GM23338 (cell line): ENCODE measurements around the gene RBCK1. TPM values are rescaled to one million over a fixed set of nuclear protein-coding genes. Genes with fewer than 3 reads are reported as not detected.

ENCODE experiments used
- ATAC-seq: fragments of 200-7000 bp; cut with Tn5 transposase; 3 replicates; pipeline ENCODE4 v1.9.1; 2020
- DNase-seq: peaks from one replicate; pipeline ENCODE4 v3.0.0-alpha.2; 2015; ENCODE audit warnings: low spot score
- H2AFZ ChIP-seq: fragments of 200-600 bp; sonication (generic); 2 replicates; pipeline ENCODE4 v1.8.0; 2016; ENCODE audit warnings: antibody characterized with exemption, mild to moderate bottlenecking, moderate library complexity
- H3F3A ChIP-seq: fragments of 200-600 bp; sonication (generic); replicated peaks from 2 replicates; pipeline ENCODE4 v1.8.0; 2017; ENCODE audit warnings: antibody characterized with exemption, mixed run types, low read depth
- H3K27ac ChIP-seq: fragments of 200-600 bp; sonication (generic); 2 replicates; pipeline ENCODE4 v1.6.1; 2016; ENCODE audit warnings: low read depth
- H3K27me3 ChIP-seq: fragments of 200-600 bp; sonication (generic); 2 replicates; pipeline ENCODE4 v1.8.0; 2016; ENCODE audit warnings: mild to moderate bottlenecking, mixed run types, moderate library complexity; ENCODE audit not compliant: insufficient read depth
- H3K36me3 ChIP-seq: fragments of 200-600 bp; sonication (generic); 2 replicates; pipeline ENCODE4 v1.8.0; 2016; ENCODE audit warnings: mild to moderate bottlenecking; ENCODE audit not compliant: insufficient read depth
- H3K4me1 ChIP-seq: fragments of 200-600 bp; sonication (generic); 2 replicates; pipeline ENCODE4 v1.8.0; 2016; ENCODE audit warnings: mild to moderate bottlenecking, moderate library complexity; ENCODE audit not compliant: insufficient read depth
- H3K4me2 ChIP-seq: fragments of 200-600 bp; sonication (generic); 2 replicates; pipeline ENCODE4 v1.7.1; 2017; ENCODE audit warnings: mixed run types
- H3K4me3 ChIP-seq: fragments of 200-600 bp; sonication (generic); 2 replicates; pipeline ENCODE4 v1.6.1; 2016; ENCODE audit warnings: mixed run types
- H3K79me2 ChIP-seq: fragments of 200-600 bp; sonication (generic); replicated peaks from 2 replicates; pipeline ENCODE4 v1.8.0; 2017; ENCODE audit warnings: mild to moderate bottlenecking; ENCODE audit not compliant: insufficient read depth
- H3K9me2 ChIP-seq: fragments of 200-600 bp; sonication (generic); 2 replicates; pipeline ENCODE4 v1.8.0; 2017; ENCODE audit not compliant: insufficient read depth
- H4K20me1 ChIP-seq: fragments of 200-600 bp; sonication (generic); replicated peaks from 2 replicates; pipeline ENCODE4 v1.8.0; 2017; ENCODE audit warnings: mild to moderate bottlenecking; ENCODE audit not compliant: insufficient read depth
- H3K27ac Mint-ChIP-seq: 2 replicates; pipeline ENCODE4 v1.8.0; 2020; ENCODE audit warnings: inconsistent platforms, mild to moderate bottlenecking, moderate library complexity, mixed read lengths
- H3K27me3 Mint-ChIP-seq: 3 replicates; pipeline ENCODE4 v1.8.0; 2022; ENCODE audit warnings: low read depth, mild to moderate bottlenecking, moderate library complexity, mixed read lengths, inconsistent platforms; ENCODE audit not compliant: insufficient read depth, poor library complexity
- H3K36me3 Mint-ChIP-seq: 3 replicates; pipeline ENCODE4 v1.8.0; 2021; ENCODE audit warnings: low read depth, mild to moderate bottlenecking, inconsistent platforms, moderate library complexity, mixed read lengths
- H3K4me1 Mint-ChIP-seq: 3 replicates; pipeline ENCODE4 v1.8.0; 2020; ENCODE audit warnings: mild to moderate bottlenecking, inconsistent platforms, mixed read lengths
- H3K4me3 Mint-ChIP-seq: 3 replicates; pipeline ENCODE4 v1.8.0; 2021; ENCODE audit warnings: moderate library complexity, mild to moderate bottlenecking, inconsistent platforms, mixed read lengths
- H3K9me3 Mint-ChIP-seq: 3 replicates; pipeline ENCODE4 v1.8.0; 2020; ENCODE audit warnings: moderate library complexity, mild to moderate bottlenecking, inconsistent platforms, mixed read lengths
- JUNB ChIP-seq: IDR thresholded peaks from one replicate; pipeline ENCODE4 v1.6.1; 2016; ENCODE audit warnings: antibody characterized with exemption; ENCODE audit not compliant: unreplicated experiment
- POLR2AphosphoS5 ChIP-seq: IDR thresholded peaks from 2 replicates; pipeline ENCODE4 v1.6.1; 2016; ENCODE audit warnings: antibody characterized with exemption, low read depth
- STAT1 ChIP-seq: IDR thresholded peaks from one replicate; pipeline ENCODE4 v1.6.1; 2016; ENCODE audit warnings: antibody characterized with exemption; ENCODE audit not compliant: unreplicated experiment
- ZNF114 ChIP-seq: fragments of 250-450 bp; sonication (Bioruptor Pico); IDR thresholded peaks from 2 replicates; pipeline ENCODE4 v1.5.0; 2020; ENCODE audit warnings: mild to moderate bottlenecking, moderate library complexity
- ZNF331 ChIP-seq: fragments of 250-450 bp; sonication (Bioruptor Pico); IDR thresholded peaks from 2 replicates; pipeline ENCODE4 v1.5.0; 2020; ENCODE audit warnings: low read depth, mild to moderate bottlenecking, moderate library complexity
- polyA plus RNA-seq: library from polyadenylated mRNA; unstranded; fragments of >200 nt; fragmentation: Nextera tagmentation; extraction: Ambion mirVana; gene quantifications from 2 replicates; pipeline ENCODE4 v1.2.1, GENCODE V29; 2016
- total RNA-seq: library from RNA; depleted of rRNA; stranded (reverse); fragments of >200 nt; shearing (Covaris generic); gene quantifications from 2 replicates; pipeline ENCODE4 v1.2.3, GENCODE V29; 2014
- TF ChIP-seq, protein P1 (sequence below), 2 experiments: fragments of 200-600 bp in 1 of 2; sonication (generic) in 1 of 2; conservative IDR thresholded peaks; 2 replicates each; pipeline versions ENCODE4 v1.5.1 to v1.6.1; 2016 to 2017; ENCODE audit warnings: antibody characterized with exemption in 2 of 2, low read depth in 2 of 2, mild to moderate bottlenecking in 2 of 2, moderate library complexity in 1 of 2
- TF ChIP-seq, protein P2 (sequence below): IDR thresholded peaks from one replicate; pipeline ENCODE4 v1.6.1; 2018; ENCODE audit warnings: antibody characterized with exemption; ENCODE audit not compliant: unreplicated experiment
- TF ChIP-seq, protein P3 (sequence below): IDR thresholded peaks from 2 replicates; pipeline ENCODE4 v1.6.1; 2016; ENCODE audit warnings: antibody characterized with exemption
- TF ChIP-seq, protein P4 (sequence below): fragments of 250-450 bp; sonication (Bioruptor Pico); IDR thresholded peaks from 2 replicates; pipeline ENCODE4 v1.5.0; 2020; ENCODE audit warnings: mild to moderate bottlenecking, moderate library complexity

Gene RBCK1
- total and polyA plus RNA-seq, 2 experiments from 2014 or later, result 52.6 to 56.8 TPM

DNA sequence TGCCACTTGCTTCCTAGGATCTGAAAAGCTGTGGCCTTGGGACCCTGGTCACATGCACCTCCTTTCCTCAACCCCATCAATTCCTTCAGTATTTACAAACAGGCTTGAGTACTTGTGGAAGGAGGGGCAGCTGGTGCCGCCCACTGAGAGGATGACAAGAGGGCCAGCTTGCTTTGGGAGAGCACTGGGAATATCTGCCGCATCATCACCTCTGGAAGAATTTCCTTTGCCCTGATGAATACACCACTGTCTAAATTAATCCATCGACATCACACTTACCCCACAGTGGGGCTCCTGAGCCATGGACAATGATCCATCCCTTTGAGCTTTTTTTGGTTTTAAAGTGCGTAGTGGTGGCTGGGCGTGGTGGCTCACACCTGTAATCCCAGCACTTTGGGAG, 28.4 kb downstream of the RBCK1 start:
- Histone ChIP-seq H3K36me3 (peaks cover 17% of the 10 kb centered on the region; the same call in 1 of the 2 replicates), H3K27ac (no peak overlapping the region), H3K4me3 (no peak overlapping the region), H3F3A (peaks cover 10% of the 10 kb centered on the region), H4K20me1 (peaks cover 34% of the 10 kb centered on the region), H3K9me2 (no peaks in the 10 kb centered on the region), H3K4me2 (no peak overlapping the region), H3K27me3 (peaks cover 30% of the 10 kb centered on the region), H3K79me2 (no peaks in the 10 kb centered on the region), H3K4me1 (peaks cover 9% of the 10 kb centered on the region), H2AFZ (no peak overlapping the region)
- Mint-ChIP-seq H3K27me3 (peaks cover 30% of the 10 kb centered on the region), H3K36me3 (peaks cover 58% of the 10 kb centered on the region), H3K9me3 (no peaks in the 10 kb centered on the region), H3K4me3 (no peak overlapping the region), H3K27ac (no peak overlapping the region), H3K4me1 (peaks cover 22% of the 10 kb centered on the region)
- no peak for ATAC-seq
- no peak for DNase-seq
- TF ChIP-seq JUNB (no peak), ZNF331 (no peak), POLR2AphosphoS5 (no peak)
- TF ChIP-seq, protein P1, sequence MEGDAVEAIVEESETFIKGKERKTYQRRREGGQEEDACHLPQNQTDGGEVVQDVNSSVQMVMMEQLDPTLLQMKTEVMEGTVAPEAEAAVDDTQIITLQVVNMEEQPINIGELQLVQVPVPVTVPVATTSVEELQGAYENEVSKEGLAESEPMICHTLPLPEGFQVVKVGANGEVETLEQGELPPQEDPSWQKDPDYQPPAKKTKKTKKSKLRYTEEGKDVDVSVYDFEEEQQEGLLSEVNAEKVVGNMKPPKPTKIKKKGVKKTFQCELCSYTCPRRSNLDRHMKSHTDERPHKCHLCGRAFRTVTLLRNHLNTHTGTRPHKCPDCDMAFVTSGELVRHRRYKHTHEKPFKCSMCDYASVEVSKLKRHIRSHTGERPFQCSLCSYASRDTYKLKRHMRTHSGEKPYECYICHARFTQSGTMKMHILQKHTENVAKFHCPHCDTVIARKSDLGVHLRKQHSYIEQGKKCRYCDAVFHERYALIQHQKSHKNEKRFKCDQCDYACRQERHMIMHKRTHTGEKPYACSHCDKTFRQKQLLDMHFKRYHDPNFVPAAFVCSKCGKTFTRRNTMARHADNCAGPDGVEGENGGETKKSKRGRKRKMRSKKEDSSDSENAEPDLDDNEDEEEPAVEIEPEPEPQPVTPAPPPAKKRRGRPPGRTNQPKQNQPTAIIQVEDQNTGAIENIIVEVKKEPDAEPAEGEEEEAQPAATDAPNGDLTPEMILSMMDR (conservative IDR thresholded peaks at IDR 0.05; ENCODE audit: low read depth in 2 of 2), result no peak

DNA sequence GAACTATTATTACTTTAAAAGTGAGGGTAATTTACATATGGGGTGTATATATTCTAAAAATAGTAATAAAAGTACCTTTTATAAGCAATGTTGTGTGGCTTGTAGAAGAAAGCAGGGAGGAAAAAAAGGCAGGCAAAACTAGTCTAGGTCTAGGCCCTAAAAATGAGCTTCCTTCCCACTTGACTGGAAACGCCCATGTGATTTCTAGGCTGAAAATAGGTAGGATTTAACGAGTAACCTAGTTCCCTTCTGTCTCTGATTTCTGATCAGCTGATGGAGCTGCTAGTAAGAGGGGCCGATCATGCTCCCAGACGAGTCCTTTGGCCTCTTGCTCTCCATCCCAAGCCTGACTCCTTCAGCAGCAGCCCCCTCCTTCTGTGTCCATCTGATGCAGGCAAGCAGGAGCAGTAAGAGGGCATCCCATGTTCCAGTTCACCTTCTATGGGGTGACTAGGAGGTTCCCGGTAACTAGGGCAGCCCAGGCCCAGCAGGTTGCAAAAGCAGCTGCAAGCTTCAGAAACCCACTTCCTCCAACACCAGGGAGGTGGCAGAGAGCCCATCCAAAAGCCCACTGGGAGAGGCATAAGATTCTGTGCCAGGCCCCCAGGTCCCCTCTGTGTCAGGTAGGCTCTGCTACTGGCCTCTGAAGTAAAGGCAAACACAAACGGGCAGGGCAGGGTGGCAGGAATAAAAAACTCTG, 29.8 kb downstream of the RBCK1 start:
- Histone ChIP-seq H3F3A (peaks cover 10% of the 10 kb centered on the region), H3K4me1 (peaks cover 9% of the 10 kb centered on the region), H4K20me1 (peaks cover 33% of the 10 kb centered on the region), H3K4me3 (no peak overlapping the region), H3K27ac (no peak overlapping the region), H3K36me3 (peaks cover 25% of the 10 kb centered on the region; the same call in 1 of the 2 replicates), H2AFZ (no peak overlapping the region), H3K4me2 (no peak overlapping the region), H3K9me2 (no peaks in the 10 kb centered on the region), H3K27me3 (peaks cover 26% of the 10 kb centered on the region), H3K79me2 (no peaks in the 10 kb centered on the region)
- peaks cover 23% of the 10 kb centered on the region for H3K27me3 Mint-ChIP-seq
- ATAC-seq, result no peak
- no peak for DNase-seq
- H3K36me3 Mint-ChIP-seq, result peaks cover 64% of the 10 kb centered on the region
- no peaks in the 10 kb centered on the region for H3K9me3 Mint-ChIP-seq
- H3K4me1 Mint-ChIP-seq, result peaks cover 22% of the 10 kb centered on the region
- H3K4me3 Mint-ChIP-seq, result no peak overlapping the region
- no peak overlapping the region for H3K27ac Mint-ChIP-seq
- TF ChIP-seq, protein P2, sequence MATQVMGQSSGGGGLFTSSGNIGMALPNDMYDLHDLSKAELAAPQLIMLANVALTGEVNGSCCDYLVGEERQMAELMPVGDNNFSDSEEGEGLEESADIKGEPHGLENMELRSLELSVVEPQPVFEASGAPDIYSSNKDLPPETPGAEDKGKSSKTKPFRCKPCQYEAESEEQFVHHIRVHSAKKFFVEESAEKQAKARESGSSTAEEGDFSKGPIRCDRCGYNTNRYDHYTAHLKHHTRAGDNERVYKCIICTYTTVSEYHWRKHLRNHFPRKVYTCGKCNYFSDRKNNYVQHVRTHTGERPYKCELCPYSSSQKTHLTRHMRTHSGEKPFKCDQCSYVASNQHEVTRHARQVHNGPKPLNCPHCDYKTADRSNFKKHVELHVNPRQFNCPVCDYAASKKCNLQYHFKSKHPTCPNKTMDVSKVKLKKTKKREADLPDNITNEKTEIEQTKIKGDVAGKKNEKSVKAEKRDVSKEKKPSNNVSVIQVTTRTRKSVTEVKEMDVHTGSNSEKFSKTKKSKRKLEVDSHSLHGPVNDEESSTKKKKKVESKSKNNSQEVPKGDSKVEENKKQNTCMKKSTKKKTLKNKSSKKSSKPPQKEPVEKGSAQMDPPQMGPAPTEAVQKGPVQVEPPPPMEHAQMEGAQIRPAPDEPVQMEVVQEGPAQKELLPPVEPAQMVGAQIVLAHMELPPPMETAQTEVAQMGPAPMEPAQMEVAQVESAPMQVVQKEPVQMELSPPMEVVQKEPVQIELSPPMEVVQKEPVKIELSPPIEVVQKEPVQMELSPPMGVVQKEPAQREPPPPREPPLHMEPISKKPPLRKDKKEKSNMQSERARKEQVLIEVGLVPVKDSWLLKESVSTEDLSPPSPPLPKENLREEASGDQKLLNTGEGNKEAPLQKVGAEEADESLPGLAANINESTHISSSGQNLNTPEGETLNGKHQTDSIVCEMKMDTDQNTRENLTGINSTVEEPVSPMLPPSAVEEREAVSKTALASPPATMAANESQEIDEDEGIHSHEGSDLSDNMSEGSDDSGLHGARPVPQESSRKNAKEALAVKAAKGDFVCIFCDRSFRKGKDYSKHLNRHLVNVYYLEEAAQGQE, result no peak
- TF ChIP-seq ZNF114 (CRISPR knock-in tag) (no peak), STAT1 (no peak)
- TF ChIP-seq, protein P3, sequence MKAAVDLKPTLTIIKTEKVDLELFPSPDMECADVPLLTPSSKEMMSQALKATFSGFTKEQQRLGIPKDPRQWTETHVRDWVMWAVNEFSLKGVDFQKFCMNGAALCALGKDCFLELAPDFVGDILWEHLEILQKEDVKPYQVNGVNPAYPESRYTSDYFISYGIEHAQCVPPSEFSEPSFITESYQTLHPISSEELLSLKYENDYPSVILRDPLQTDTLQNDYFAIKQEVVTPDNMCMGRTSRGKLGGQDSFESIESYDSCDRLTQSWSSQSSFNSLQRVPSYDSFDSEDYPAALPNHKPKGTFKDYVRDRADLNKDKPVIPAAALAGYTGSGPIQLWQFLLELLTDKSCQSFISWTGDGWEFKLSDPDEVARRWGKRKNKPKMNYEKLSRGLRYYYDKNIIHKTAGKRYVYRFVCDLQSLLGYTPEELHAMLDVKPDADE, result no peak
- TF ChIP-seq, protein P4, sequence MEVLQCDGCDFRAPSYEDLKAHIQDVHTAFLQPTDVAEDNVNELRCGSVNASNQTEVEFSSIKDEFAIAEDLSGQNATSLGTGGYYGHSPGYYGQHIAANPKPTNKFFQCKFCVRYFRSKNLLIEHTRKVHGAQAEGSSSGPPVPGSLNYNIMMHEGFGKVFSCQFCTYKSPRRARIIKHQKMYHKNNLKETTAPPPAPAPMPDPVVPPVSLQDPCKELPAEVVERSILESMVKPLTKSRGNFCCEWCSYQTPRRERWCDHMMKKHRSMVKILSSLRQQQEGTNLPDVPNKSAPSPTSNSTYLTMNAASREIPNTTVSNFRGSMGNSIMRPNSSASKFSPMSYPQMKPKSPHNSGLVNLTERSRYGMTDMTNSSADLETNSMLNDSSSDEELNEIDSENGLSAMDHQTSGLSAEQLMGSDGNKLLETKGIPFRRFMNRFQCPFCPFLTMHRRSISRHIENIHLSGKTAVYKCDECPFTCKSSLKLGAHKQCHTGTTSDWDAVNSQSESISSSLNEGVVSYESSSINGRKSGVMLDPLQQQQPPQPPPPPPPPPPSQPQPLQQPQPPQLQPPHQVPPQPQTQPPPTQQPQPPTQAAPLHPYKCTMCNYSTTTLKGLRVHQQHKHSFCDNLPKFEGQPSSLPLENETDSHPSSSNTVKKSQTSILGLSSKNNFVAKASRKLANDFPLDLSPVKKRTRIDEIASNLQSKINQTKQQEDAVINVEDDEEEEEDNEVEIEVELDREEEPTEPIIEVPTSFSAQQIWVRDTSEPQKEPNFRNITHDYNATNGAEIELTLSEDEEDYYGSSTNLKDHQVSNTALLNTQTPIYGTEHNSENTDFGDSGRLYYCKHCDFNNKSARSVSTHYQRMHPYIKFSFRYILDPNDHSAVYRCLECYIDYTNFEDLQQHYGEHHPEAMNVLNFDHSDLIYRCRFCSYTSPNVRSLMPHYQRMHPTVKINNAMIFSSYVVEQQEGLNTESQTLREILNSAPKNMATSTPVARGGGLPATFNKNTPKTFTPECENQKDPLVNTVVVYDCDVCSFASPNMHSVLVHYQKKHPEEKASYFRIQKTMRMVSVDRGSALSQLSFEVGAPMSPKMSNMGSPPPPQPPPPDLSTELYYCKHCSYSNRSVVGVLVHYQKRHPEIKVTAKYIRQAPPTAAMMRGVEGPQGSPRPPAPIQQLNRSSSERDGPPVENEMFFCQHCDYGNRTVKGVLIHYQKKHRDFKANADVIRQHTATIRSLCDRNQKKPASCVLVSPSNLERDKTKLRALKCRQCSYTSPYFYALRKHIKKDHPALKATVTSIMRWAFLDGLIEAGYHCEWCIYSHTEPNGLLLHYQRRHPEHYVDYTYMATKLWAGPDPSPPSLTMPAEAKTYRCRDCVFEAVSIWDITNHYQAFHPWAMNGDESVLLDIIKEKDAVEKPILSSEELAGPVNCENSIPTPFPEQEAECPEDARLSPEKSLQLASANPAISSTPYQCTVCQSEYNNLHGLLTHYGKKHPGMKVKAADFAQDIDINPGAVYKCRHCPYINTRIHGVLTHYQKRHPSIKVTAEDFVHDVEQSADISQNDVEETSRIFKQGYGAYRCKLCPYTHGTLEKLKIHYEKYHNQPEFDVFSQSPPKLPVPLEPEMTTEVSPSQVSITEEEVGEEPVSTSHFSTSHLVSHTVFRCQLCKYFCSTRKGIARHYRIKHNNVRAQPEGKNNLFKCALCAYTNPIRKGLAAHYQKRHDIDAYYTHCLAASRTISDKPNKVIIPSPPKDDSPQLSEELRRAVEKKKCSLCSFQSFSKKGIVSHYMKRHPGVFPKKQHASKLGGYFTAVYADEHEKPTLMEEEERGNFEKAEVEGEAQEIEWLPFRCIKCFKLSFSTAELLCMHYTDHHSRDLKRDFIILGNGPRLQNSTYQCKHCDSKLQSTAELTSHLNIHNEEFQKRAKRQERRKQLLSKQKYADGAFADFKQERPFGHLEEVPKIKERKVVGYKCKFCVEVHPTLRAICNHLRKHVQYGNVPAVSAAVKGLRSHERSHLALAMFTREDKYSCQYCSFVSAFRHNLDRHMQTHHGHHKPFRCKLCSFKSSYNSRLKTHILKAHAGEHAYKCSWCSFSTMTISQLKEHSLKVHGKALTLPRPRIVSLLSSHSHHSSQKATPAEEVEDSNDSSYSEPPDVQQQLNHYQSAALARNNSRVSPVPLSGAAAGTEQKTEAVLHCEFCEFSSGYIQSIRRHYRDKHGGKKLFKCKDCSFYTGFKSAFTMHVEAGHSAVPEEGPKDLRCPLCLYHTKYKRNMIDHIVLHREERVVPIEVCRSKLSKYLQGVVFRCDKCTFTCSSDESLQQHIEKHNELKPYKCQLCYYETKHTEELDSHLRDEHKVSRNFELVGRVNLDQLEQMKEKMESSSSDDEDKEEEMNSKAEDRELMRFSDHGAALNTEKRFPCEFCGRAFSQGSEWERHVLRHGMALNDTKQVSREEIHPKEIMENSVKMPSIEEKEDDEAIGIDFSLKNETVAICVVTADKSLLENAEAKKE (CRISPR knock-in tag), result no peak
